SK-N-MC (cell line): ENCODE measurements around the gene EMD.

Experiments used
- EZH2 ChIP-seq: fragments of 200-600 bp; sonication (generic); IDR thresholded peaks from one replicate; pipeline ENCODE4 v1.6.1; 2017; ENCODE audit warnings: antibody characterized with exemption
- FOXP2 ChIP-seq: optimal IDR thresholded peaks from 2 replicates; pipeline ENCODE3; 2011; ENCODE audit warnings: mild to moderate bottlenecking, moderate library complexity; ENCODE audit not compliant: insufficient read depth; ENCODE audit errors: extremely low read length, control extremely low read depth
- POLR2AphosphoS5 ChIP-seq: IDR thresholded peaks from 2 replicates; pipeline ENCODE4 v1.6.1; 2012; ENCODE audit warnings: mild to moderate bottlenecking, low read depth, low read length, borderline replicate concordance

DNA sequence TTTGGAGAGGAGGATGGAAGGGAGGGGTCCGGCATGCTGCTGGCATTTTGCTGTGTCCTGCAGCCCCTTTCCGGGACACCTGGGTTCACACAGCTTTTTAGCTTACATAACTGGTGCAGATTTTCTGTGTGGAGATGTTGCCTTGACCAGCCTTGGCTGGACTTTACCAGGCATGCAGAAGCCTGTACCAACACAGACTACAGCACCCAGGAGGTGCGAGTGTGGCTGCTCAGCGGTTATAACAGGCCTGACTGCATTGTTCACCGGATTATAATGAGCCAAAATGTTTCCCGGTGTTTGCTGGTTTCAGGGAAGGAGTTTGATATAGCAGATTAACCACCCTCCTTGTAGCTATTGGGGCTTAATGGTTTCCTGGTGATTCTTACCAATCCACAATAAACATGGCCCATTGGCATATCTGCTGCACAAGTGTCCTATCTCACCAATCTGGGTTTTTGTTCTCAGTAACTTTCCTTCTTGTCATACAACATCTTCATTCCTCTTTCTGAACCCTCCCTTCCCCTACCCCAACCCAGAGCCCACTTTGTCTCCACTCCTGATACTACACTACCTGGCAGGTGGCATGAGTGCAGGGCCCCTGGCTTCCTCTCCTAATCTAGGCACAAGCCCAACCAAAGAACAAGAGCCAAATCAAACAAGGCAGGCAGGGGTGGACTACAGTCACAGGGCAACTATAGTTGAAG is 23.0 kb downstream of the EMD start:
- TF ChIP-seq POLR2AphosphoS5 (no peak; the same call in 1 of the 2 replicates), EZH2 (no peak), FOXP2 (no peak)
